WTC11 (cell line): ENCODE data around the gene CREM. TPM values are rescaled to one million over a fixed set of nuclear protein-coding genes. Genes with fewer than 3 reads are reported as not detected.

Source experiments
- ATAC-seq: fragments of 200-7000 bp; cut with Tn5 transposase; 2 replicates; pipeline ENCODE4 v1.10.0; 2021; ENCODE audit warnings: mild to moderate bottlenecking, moderate library complexity
- CTCF ChIA-PET: fragments of 300-600 bp; sonication (Branson Sonifier 250); formaldehyde crosslinking; loops from one replicate; lab custom pipeline; 2021; ENCODE audit warnings: antibody characterized with exemption; lab: Charles Lee
- POLR2A ChIA-PET: fragments of 350-600 bp; sonication (Branson Sonifier 250); formaldehyde crosslinking; loops from one replicate; lab custom pipeline; 2021; ENCODE audit warnings: antibody characterized with exemption; lab: Charles Lee
- DNase-seq: peaks from one replicate; pipeline ENCODE4 v3.0.0; 2021; ENCODE audit warnings: low spot score
- H3K27ac Mint-ChIP-seq: 2 replicates; pipeline ENCODE4 v1.8.0; 2021; ENCODE audit warnings: mixed read lengths
- H3K27me3 Mint-ChIP-seq: 2 replicates; pipeline ENCODE4 v1.8.0; 2021; ENCODE audit warnings: low read depth, mild to moderate bottlenecking, moderate library complexity, mixed read lengths
- H3K36me3 Mint-ChIP-seq: 2 replicates; pipeline ENCODE4 v1.8.0; 2021; ENCODE audit warnings: mixed read lengths
- H3K4me1 Mint-ChIP-seq: 2 replicates; pipeline ENCODE4 v1.8.0; 2022; ENCODE audit warnings: mixed read lengths
- H3K4me3 Mint-ChIP-seq: 2 replicates; pipeline ENCODE4 v1.8.0; 2021; ENCODE audit warnings: mild to moderate bottlenecking, moderate library complexity, mixed read lengths
- H3K9me3 Mint-ChIP-seq: 2 replicates; pipeline ENCODE4 v1.8.0; 2021; ENCODE audit warnings: mixed read lengths
- EMX1 ChIP-seq: fragments of 250-450 bp; sonication (Bioruptor Pico); IDR thresholded peaks from 2 replicates; pipeline ENCODE4 v1.8.0; 2021; ENCODE audit warnings: mild to moderate bottlenecking
- ESRRA ChIP-seq: sonication (generic); formaldehyde crosslinking; IDR thresholded peaks from 2 replicates; pipeline ENCODE4 v1.8.1; 2022; ENCODE audit warnings: mild to moderate bottlenecking, missing genetic modification reagents, borderline replicate concordance
- ETV6 ChIP-seq: sonication (generic); formaldehyde crosslinking; IDR thresholded peaks from 2 replicates; pipeline ENCODE4 v1.8.1; 2022; ENCODE audit warnings: mild to moderate bottlenecking, missing genetic modification reagents
- FOXJ3 ChIP-seq: sonication (generic); formaldehyde crosslinking; IDR thresholded peaks from 2 replicates; pipeline ENCODE4 v1.9.0; 2021; ENCODE audit warnings: missing genetic modification reagents, mild to moderate bottlenecking, borderline replicate concordance
- GRHL2 ChIP-seq: fragments of 250-450 bp; sonication (Bioruptor Pico); IDR thresholded peaks from 2 replicates; pipeline ENCODE4 v1.8.0; 2022; ENCODE audit warnings: mild to moderate bottlenecking, moderate library complexity; ENCODE audit not compliant: insufficient replicate concordance, severe bottlenecking
- GTF2I ChIP-seq: fragments of 250-450 bp; sonication (Bioruptor Pico); conservative IDR thresholded peaks from 2 replicates; pipeline ENCODE4 v1.4.0; 2021; ENCODE audit warnings: mild to moderate bottlenecking
- KAT7 ChIP-seq: sonication (generic); formaldehyde crosslinking; IDR thresholded peaks from 2 replicates; pipeline ENCODE4 v1.8.1; 2023; ENCODE audit warnings: missing genetic modification reagents, mild to moderate bottlenecking, borderline replicate concordance
- MXD4 ChIP-seq: fragments of 250-450 bp; sonication (Bioruptor Pico); IDR thresholded peaks from 2 replicates; pipeline ENCODE4 v1.8.0; 2021; ENCODE audit warnings: mild to moderate bottlenecking, moderate library complexity, borderline replicate concordance
- NFATC4 ChIP-seq: fragments of 250-450 bp; sonication (Bioruptor Pico); IDR thresholded peaks from 2 replicates; pipeline ENCODE4 v1.9.0; 2021; ENCODE audit warnings: mild to moderate bottlenecking
- TEAD1 ChIP-seq: sonication (generic); formaldehyde crosslinking; IDR thresholded peaks from 2 replicates; pipeline ENCODE4 v1.8.0; 2022; ENCODE audit warnings: mild to moderate bottlenecking, missing genetic modification reagents
- ZNF121 ChIP-seq: sonication (generic); formaldehyde crosslinking; IDR thresholded peaks from 2 replicates; pipeline ENCODE4 v1.8.0; 2023; ENCODE audit warnings: missing genetic modification reagents
- ZNF263 ChIP-seq: sonication (generic); formaldehyde crosslinking; IDR thresholded peaks from 2 replicates; pipeline ENCODE4 v1.8.1; 2022; ENCODE audit warnings: low read depth, mild to moderate bottlenecking, moderate library complexity, missing genetic modification reagents
- total RNA-seq: library from RNA; stranded (reverse); gene quantifications from 3 replicates; pipeline ENCODE4 v1.2.3, GENCODE V29; 2021
- TF ChIP-seq, protein P1 (sequence below): fragments of 250-450 bp; sonication (Bioruptor Pico); IDR thresholded peaks from 2 replicates; pipeline ENCODE4 v1.9.0; 2021; ENCODE audit warnings: mild to moderate bottlenecking
- TF ChIP-seq, protein P2 (sequence below): sonication (generic); formaldehyde crosslinking; IDR thresholded peaks from 2 replicates; pipeline ENCODE4 v1.8.0; 2023; ENCODE audit warnings: missing genetic modification reagents, mild to moderate bottlenecking, borderline replicate concordance
- TF ChIP-seq, protein P3 (sequence below): fragments of 250-450 bp; sonication (Bioruptor Pico); IDR thresholded peaks from 2 replicates; pipeline ENCODE4 v1.9.0; 2021; ENCODE audit warnings: mild to moderate bottlenecking, borderline replicate concordance
- TF ChIP-seq, protein P4 (sequence below): sonication (generic); formaldehyde crosslinking; IDR thresholded peaks from 2 replicates; pipeline ENCODE4 v1.8.1; 2022; ENCODE audit warnings: low read depth, missing genetic modification reagents, borderline replicate concordance
- TF ChIP-seq, protein P5 (sequence below): sonication (generic); formaldehyde crosslinking; IDR thresholded peaks from 2 replicates; pipeline ENCODE4 v1.8.1; 2023; ENCODE audit warnings: mild to moderate bottlenecking, missing genetic modification reagents
- TF ChIP-seq, protein P6 (sequence below): fragments of 250-450 bp; sonication (Bioruptor Pico); IDR thresholded peaks from 2 replicates; pipeline ENCODE4 v1.8.0; 2021; ENCODE audit warnings: mild to moderate bottlenecking
- TF ChIP-seq, protein P7 (sequence below): sonication (generic); formaldehyde crosslinking; conservative IDR thresholded peaks from 2 replicates; pipeline ENCODE4 v1.8.1; 2023; ENCODE audit warnings: mild to moderate bottlenecking, low read depth, missing genetic modification reagents, moderate library complexity

The CREM gene
- total RNA-seq, 1 experiment from 2014 or later, result 23.6 TPM

DNA sequence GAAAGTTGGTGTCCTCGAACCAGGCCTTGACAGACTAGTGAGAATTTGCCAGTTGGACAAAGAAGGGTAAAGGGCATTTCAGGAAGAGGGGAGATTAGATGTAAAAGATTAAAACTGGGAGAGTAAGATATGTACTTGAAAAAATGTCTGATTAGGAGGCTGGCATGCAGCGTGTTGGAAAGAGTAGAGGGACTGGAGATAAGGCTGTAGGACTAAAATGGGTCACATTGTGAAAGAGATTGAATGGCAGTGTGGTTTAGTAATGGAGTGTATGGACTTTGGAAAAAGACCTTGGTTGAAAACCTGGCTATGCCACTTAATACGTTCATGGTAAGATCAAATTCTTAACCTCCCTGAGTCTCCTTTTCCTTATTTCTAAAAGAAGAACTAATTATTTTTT, 14.1 kb downstream of the CREM start (continued):
- TF ChIP-seq, protein P1, sequence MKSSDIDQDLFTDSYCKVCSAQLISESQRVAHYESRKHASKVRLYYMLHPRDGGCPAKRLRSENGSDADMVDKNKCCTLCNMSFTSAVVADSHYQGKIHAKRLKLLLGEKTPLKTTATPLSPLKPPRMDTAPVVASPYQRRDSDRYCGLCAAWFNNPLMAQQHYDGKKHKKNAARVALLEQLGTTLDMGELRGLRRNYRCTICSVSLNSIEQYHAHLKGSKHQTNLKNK (CRISPR knock-in tag), result no peak
- TF ChIP-seq, protein P2, sequence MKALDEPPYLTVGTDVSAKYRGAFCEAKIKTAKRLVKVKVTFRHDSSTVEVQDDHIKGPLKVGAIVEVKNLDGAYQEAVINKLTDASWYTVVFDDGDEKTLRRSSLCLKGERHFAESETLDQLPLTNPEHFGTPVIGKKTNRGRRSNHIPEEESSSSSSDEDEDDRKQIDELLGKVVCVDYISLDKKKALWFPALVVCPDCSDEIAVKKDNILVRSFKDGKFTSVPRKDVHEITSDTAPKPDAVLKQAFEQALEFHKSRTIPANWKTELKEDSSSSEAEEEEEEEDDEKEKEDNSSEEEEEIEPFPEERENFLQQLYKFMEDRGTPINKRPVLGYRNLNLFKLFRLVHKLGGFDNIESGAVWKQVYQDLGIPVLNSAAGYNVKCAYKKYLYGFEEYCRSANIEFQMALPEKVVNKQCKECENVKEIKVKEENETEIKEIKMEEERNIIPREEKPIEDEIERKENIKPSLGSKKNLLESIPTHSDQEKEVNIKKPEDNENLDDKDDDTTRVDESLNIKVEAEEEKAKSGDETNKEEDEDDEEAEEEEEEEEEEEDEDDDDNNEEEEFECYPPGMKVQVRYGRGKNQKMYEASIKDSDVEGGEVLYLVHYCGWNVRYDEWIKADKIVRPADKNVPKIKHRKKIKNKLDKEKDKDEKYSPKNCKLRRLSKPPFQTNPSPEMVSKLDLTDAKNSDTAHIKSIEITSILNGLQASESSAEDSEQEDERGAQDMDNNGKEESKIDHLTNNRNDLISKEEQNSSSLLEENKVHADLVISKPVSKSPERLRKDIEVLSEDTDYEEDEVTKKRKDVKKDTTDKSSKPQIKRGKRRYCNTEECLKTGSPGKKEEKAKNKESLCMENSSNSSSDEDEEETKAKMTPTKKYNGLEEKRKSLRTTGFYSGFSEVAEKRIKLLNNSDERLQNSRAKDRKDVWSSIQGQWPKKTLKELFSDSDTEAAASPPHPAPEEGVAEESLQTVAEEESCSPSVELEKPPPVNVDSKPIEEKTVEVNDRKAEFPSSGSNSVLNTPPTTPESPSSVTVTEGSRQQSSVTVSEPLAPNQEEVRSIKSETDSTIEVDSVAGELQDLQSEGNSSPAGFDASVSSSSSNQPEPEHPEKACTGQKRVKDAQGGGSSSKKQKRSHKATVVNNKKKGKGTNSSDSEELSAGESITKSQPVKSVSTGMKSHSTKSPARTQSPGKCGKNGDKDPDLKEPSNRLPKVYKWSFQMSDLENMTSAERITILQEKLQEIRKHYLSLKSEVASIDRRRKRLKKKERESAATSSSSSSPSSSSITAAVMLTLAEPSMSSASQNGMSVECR (CRISPR knock-in tag), result no peak
- TF ChIP-seq GTF2I (CRISPR knock-in tag), result no peak
- no peak for TF ChIP-seq ZNF263
- TF ChIP-seq ESRRA (CRISPR knock-in tag), result no peak
- TF ChIP-seq, protein P3, sequence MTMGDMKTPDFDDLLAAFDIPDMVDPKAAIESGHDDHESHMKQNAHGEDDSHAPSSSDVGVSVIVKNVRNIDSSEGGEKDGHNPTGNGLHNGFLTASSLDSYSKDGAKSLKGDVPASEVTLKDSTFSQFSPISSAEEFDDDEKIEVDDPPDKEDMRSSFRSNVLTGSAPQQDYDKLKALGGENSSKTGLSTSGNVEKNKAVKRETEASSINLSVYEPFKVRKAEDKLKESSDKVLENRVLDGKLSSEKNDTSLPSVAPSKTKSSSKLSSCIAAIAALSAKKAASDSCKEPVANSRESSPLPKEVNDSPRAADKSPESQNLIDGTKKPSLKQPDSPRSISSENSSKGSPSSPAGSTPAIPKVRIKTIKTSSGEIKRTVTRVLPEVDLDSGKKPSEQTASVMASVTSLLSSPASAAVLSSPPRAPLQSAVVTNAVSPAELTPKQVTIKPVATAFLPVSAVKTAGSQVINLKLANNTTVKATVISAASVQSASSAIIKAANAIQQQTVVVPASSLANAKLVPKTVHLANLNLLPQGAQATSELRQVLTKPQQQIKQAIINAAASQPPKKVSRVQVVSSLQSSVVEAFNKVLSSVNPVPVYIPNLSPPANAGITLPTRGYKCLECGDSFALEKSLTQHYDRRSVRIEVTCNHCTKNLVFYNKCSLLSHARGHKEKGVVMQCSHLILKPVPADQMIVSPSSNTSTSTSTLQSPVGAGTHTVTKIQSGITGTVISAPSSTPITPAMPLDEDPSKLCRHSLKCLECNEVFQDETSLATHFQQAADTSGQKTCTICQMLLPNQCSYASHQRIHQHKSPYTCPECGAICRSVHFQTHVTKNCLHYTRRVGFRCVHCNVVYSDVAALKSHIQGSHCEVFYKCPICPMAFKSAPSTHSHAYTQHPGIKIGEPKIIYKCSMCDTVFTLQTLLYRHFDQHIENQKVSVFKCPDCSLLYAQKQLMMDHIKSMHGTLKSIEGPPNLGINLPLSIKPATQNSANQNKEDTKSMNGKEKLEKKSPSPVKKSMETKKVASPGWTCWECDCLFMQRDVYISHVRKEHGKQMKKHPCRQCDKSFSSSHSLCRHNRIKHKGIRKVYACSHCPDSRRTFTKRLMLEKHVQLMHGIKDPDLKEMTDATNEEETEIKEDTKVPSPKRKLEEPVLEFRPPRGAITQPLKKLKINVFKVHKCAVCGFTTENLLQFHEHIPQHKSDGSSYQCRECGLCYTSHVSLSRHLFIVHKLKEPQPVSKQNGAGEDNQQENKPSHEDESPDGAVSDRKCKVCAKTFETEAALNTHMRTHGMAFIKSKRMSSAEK (CRISPR knock-in tag), result no peak
- no peak for TF ChIP-seq MXD4 (CRISPR knock-in tag)
- TF ChIP-seq KAT7, result no peak
- no peak for TF ChIP-seq ZNF121 (CRISPR knock-in tag)
- TF ChIP-seq, protein P4, sequence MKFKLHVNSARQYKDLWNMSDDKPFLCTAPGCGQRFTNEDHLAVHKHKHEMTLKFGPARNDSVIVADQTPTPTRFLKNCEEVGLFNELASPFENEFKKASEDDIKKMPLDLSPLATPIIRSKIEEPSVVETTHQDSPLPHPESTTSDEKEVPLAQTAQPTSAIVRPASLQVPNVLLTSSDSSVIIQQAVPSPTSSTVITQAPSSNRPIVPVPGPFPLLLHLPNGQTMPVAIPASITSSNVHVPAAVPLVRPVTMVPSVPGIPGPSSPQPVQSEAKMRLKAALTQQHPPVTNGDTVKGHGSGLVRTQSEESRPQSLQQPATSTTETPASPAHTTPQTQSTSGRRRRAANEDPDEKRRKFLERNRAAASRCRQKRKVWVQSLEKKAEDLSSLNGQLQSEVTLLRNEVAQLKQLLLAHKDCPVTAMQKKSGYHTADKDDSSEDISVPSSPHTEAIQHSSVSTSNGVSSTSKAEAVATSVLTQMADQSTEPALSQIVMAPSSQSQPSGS, result no peak
- TF ChIP-seq TEAD1 (CRISPR knock-in tag), result no peak
- TF ChIP-seq, all 79 proteins: peak for 0

DNA sequence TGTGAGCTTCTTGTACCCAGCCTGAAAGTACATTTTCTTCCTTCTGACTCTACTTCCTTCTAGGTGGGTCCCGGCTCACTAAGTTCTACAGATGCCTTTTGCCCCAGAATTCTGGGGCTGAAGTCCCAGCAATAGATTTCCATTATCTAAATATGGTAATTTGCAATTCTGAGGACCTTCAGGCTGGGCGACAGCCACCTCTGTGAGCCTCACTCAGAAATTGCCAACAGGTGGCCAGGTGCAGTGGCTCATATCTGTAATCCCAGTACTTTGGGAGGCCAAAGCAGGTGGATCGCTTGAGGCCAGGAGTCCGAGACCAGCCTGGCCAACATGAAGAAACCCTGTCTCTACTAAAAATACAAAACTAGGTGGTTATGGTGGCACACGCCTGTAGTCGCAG, 23.7 kb downstream of the CREM start:
- no peak for ATAC-seq
- no peak for DNase-seq
- CTCF ChIA-PET, result interaction anchor here (1.3 to 1.5 kb wide), 2 partner anchors 24 to 45 kb away, joined by 6 read pairs; partner anchors contain the start of gene CREM
- POLR2A ChIA-PET, result interaction anchor here (0.7 kb wide), 2 partner anchors 62 to 121 kb away, joined by 3 to 5 read pairs; no protein-coding TSS in a partner anchor
- H3K9me3 Mint-ChIP-seq, result no peaks in the 10 kb centered on the region
- H3K27me3 Mint-ChIP-seq, result no peaks in the 10 kb centered on the region
- H3K4me3 Mint-ChIP-seq, result no peak overlapping the region
- peaks cover 8% of the 10 kb centered on the region for H3K4me1 Mint-ChIP-seq
- no peak overlapping the region for H3K27ac Mint-ChIP-seq
- no peaks in the 10 kb centered on the region for H3K36me3 Mint-ChIP-seq
- TF ChIP-seq, protein P5, sequence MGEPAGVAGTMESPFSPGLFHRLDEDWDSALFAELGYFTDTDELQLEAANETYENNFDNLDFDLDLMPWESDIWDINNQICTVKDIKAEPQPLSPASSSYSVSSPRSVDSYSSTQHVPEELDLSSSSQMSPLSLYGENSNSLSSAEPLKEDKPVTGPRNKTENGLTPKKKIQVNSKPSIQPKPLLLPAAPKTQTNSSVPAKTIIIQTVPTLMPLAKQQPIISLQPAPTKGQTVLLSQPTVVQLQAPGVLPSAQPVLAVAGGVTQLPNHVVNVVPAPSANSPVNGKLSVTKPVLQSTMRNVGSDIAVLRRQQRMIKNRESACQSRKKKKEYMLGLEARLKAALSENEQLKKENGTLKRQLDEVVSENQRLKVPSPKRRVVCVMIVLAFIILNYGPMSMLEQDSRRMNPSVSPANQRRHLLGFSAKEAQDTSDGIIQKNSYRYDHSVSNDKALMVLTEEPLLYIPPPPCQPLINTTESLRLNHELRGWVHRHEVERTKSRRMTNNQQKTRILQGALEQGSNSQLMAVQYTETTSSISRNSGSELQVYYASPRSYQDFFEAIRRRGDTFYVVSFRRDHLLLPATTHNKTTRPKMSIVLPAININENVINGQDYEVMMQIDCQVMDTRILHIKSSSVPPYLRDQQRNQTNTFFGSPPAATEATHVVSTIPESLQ, result no peak
- TF ChIP-seq, protein P6, sequence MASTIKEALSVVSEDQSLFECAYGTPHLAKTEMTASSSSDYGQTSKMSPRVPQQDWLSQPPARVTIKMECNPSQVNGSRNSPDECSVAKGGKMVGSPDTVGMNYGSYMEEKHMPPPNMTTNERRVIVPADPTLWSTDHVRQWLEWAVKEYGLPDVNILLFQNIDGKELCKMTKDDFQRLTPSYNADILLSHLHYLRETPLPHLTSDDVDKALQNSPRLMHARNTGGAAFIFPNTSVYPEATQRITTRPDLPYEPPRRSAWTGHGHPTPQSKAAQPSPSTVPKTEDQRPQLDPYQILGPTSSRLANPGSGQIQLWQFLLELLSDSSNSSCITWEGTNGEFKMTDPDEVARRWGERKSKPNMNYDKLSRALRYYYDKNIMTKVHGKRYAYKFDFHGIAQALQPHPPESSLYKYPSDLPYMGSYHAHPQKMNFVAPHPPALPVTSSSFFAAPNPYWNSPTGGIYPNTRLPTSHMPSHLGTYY (CRISPR knock-in tag), result no peak
- TF ChIP-seq EMX1 (CRISPR knock-in tag), result no peak
- TF ChIP-seq ETV6, result no peak
- no peak for TF ChIP-seq FOXJ3 (CRISPR knock-in tag)
- TF ChIP-seq, protein P7, sequence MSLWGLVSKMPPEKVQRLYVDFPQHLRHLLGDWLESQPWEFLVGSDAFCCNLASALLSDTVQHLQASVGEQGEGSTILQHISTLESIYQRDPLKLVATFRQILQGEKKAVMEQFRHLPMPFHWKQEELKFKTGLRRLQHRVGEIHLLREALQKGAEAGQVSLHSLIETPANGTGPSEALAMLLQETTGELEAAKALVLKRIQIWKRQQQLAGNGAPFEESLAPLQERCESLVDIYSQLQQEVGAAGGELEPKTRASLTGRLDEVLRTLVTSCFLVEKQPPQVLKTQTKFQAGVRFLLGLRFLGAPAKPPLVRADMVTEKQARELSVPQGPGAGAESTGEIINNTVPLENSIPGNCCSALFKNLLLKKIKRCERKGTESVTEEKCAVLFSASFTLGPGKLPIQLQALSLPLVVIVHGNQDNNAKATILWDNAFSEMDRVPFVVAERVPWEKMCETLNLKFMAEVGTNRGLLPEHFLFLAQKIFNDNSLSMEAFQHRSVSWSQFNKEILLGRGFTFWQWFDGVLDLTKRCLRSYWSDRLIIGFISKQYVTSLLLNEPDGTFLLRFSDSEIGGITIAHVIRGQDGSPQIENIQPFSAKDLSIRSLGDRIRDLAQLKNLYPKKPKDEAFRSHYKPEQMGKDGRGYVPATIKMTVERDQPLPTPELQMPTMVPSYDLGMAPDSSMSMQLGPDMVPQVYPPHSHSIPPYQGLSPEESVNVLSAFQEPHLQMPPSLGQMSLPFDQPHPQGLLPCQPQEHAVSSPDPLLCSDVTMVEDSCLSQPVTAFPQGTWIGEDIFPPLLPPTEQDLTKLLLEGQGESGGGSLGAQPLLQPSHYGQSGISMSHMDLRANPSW (CRISPR knock-in tag), result no peak
- no peak for TF ChIP-seq NFATC4 (CRISPR knock-in tag)
- TF ChIP-seq GRHL2 (CRISPR knock-in tag), result no peak
- TF ChIP-seq MXD4 (CRISPR knock-in tag), result no peak
